Suprapubic skin (tissue), 3 donors: ENCODE data around the gene C2orf49.

Source experiments
- CTCF ChIP-seq, 2 donors: fragments of 200-600 bp in 1 of 2; fragments of 450-650 bp in 1 of 2; sonication (generic) in 1 of 2; IDR thresholded peaks; one replicate each; pipeline ENCODE4 v1.5.1; 2016 to 2019; ENCODE audit warnings: antibody characterized with exemption in 2 of 2, mild to moderate bottlenecking in 1 of 2, moderate library complexity in 1 of 2
- POLR2AphosphoS5 ChIP-seq, 3 donors: sonication (generic); formaldehyde crosslinking; IDR thresholded peaks; one replicate each; pipeline ENCODE4 v1.6.1; 2017; ENCODE audit warnings: antibody characterized with exemption in 3 of 3

- no peak for TF ChIP-seq POLR2AphosphoS5 (IDR thresholded peaks at IDR 0.05)
- no peak for TF ChIP-seq CTCF (IDR thresholded peaks at IDR 0.05)
Measured at GRCh38 chr2:105339414-105339813, 2.1 kb downstream of the C2orf49 start.
